Measurements from ENCODE around the gene SLC16A10.
A peak's percentile ranks its signal among the peaks of the same experiment; 100 is the strongest.
"Not testable (repeated sequence)": the region's sequence is repeated elsewhere in the genome, so short reads cannot be mapped to it uniquely, and the experiment has no call there.

Gene SLC16A10

GRCh38 chr6:111187874-111188273 lies 100.6 kb downstream of the SLC16A10 start:
- DNase-seq (ENCODE audit: low spot score) = no peak

- DNase-seq (ENCODE audit: low spot score) = not testable (repeated sequence)
Observed at GRCh38 chr6:111189666-111190210, 102.4 kb downstream of the SLC16A10 start.

GRCh38 chr6:111190637-111191036 lies 103.3 kb downstream of the SLC16A10 start:
- no peak for DNase-seq (ENCODE audit: low spot score)

GRCh38 chr6:111191136-111191535 lies 103.8 kb downstream of the SLC16A10 start:
- DNase-seq (ENCODE audit: low spot score) = not testable (repeated sequence)

GRCh38 chr6:111192911-111193555 lies 105.7 kb downstream of the SLC16A10 start:
- DNase-seq (ENCODE audit: low spot score) = no peak

- no peak for DNase-seq (ENCODE audit: low spot score)
Observed at GRCh38 chr6:111195656-111196055, 108.4 kb downstream of the SLC16A10 start.

- DNase-seq (ENCODE audit: low spot score) = no peak
Observed at GRCh38 chr6:111198841-111199240, 111.5 kb downstream of the SLC16A10 start.

- no peak for DNase-seq (ENCODE audit: low spot score)
Observed at GRCh38 chr6:111199935-111200334, 112.6 kb downstream of the SLC16A10 start.

GRCh38 chr6:111200350-111201243 lies 113.3 kb downstream of the SLC16A10 start:
- DNase-seq (ENCODE audit: low spot score) = no peak

- DNase-seq (ENCODE audit: low spot score) = no peak
Observed at GRCh38 chr6:111201244-111201554, 113.9 kb downstream of the SLC16A10 start.

- DNase-seq (ENCODE audit: low spot score) = no peak
Observed at GRCh38 chr6:111201764-111202163, 114.5 kb downstream of the SLC16A10 start.

- not testable (repeated sequence) for DNase-seq (ENCODE audit: low spot score)
Observed at GRCh38 chr6:111203539-111203938, 116.2 kb downstream of the SLC16A10 start.

- DNase-seq (ENCODE audit: low spot score) = no peak
Observed at GRCh38 chr6:111204305-111204704, 117.0 kb downstream of the SLC16A10 start.

- no peak for DNase-seq (ENCODE audit: low spot score)
Observed at GRCh38 chr6:111204881-111205280, 117.6 kb downstream of the SLC16A10 start.

GRCh38 chr6:111205502-111205901 lies 118.2 kb downstream of the SLC16A10 start:
- no peak for DNase-seq (ENCODE audit: low spot score)

GRCh38 chr6:111207141-111207858 lies 120.0 kb downstream of the SLC16A10 start:
- no peak for DNase-seq (ENCODE audit: low spot score)

GRCh38 chr6:111208933-111209332 lies 121.6 kb downstream of the SLC16A10 start:
- no peak for DNase-seq (ENCODE audit: low spot score)

- peak; percentile 52 for DNase-seq (ENCODE audit: low spot score)
Observed at GRCh38 chr6:111210194-111210728, 123.0 kb downstream of the SLC16A10 start.

GRCh38 chr6:111211411-111212030 lies 124.2 kb downstream of the SLC16A10 start:
- no peak for DNase-seq (ENCODE audit: low spot score)

GRCh38 chr6:111212625-111213024 lies 125.3 kb downstream of the SLC16A10 start:
- DNase-seq (ENCODE audit: low spot score) = no peak

GRCh38 chr6:111215131-111215530 lies 127.8 kb downstream of the SLC16A10 start:
- DNase-seq (ENCODE audit: low spot score) = no peak

- no peak for DNase-seq (ENCODE audit: low spot score)
Observed at GRCh38 chr6:111219785-111220184, 132.5 kb downstream of the SLC16A10 start.
